OCI-LY7 (cell line): ENCODE measurements around the gene RPS6KA3. TPM values are rescaled to one million over a fixed set of nuclear protein-coding genes. Genes with fewer than 3 reads are reported as not detected.

ENCODE experiments used
- BruUV-seq: library from RNA; stranded (reverse); fragments of 400-500 nt; replicated peaks from 2 replicates; lab custom pipeline; 2021; lab: Mats Ljungman, UMichigan
- CTCF ChIA-PET: fragments of 300-600 bp; sonication (Branson Sonifier 250); formaldehyde crosslinking; loops from one replicate; lab custom pipeline; 2022; ENCODE audit warnings: antibody characterized with exemption; ENCODE audit not compliant: unreplicated experiment; lab: Charles Lee
- POLR2A ChIA-PET: fragments of 300-600 bp; sonication (Branson Sonifier 250); formaldehyde crosslinking; loops from one replicate; lab custom pipeline; 2022; ENCODE audit warnings: antibody characterized with exemption; lab: Charles Lee
- DNase-seq: peaks from one replicate; pipeline ENCODE4 v3.0.0-alpha.2; 2015; ENCODE audit warnings: low spot score
- H2AFZ ChIP-seq: fragments of 200-600 bp; sonication (generic), shearing (Covaris generic); 2 replicates; pipeline ENCODE4 v1.6.1; 2014; ENCODE audit warnings: mild to moderate bottlenecking, antibody characterized with exemption, low read length, moderate library complexity
- H3K27ac ChIP-seq: fragments of 200-600 bp; sonication (generic); 2 replicates; pipeline ENCODE4 v1.5.1; 2014; ENCODE audit warnings: mixed run types, low read depth, mild to moderate bottlenecking, moderate library complexity, low read length, inconsistent platforms; ENCODE audit not compliant: poor library complexity, severe bottlenecking
- H3K36me3 ChIP-seq: fragments of 200-600 bp; sonication (generic); 2 replicates; pipeline ENCODE4 v1.6.1; 2014; ENCODE audit warnings: mild to moderate bottlenecking, antibody characterized with exemption, low read length, moderate library complexity, mixed read lengths; ENCODE audit not compliant: insufficient read depth
- H3K4me1 ChIP-seq: fragments of 200-600 bp; sonication (generic); 2 replicates; pipeline ENCODE4 v1.5.1; 2014; ENCODE audit warnings: mild to moderate bottlenecking, low read length; ENCODE audit not compliant: insufficient read depth, poor library complexity, severe bottlenecking
- H3K4me2 ChIP-seq: fragments of 200-600 bp; sonication (generic); 2 replicates; pipeline ENCODE4 v1.6.1; 2014; ENCODE audit warnings: mild to moderate bottlenecking, low read length
- H3K4me3 ChIP-seq: fragments of 200-600 bp; sonication (generic); 2 replicates; pipeline ENCODE4 v1.5.1; 2014; ENCODE audit warnings: mild to moderate bottlenecking, low read depth, low read length; ENCODE audit not compliant: poor library complexity, severe bottlenecking
- H3K79me2 ChIP-seq: fragments of 200-600 bp; sonication (generic); 2 replicates; pipeline ENCODE4 v1.6.1; 2016; ENCODE audit warnings: low read depth, mild to moderate bottlenecking, low read length, moderate library complexity, mixed read lengths; ENCODE audit not compliant: insufficient read depth
- H3K9me2 ChIP-seq: fragments of 200-600 bp; sonication (generic); 2 replicates; pipeline ENCODE4 v1.6.1; 2016; ENCODE audit warnings: mild to moderate bottlenecking, low read length, mixed read lengths; ENCODE audit not compliant: insufficient read depth
- H3K9me3 ChIP-seq: fragments of 200-600 bp; sonication (generic); 2 replicates; pipeline ENCODE4 v1.6.1; 2014; ENCODE audit warnings: mild to moderate bottlenecking, mixed run types, low read length, mixed read lengths
- H4K20me1 ChIP-seq: fragments of 200-600 bp; sonication (generic); 2 replicates; pipeline ENCODE4 v1.6.1; 2014; ENCODE audit warnings: mild to moderate bottlenecking, antibody characterized with exemption, low read length, moderate library complexity, mixed read lengths; ENCODE audit not compliant: insufficient read depth
- EZH2phosphoT487 ChIP-seq: fragments of 200-600 bp; sonication (generic); IDR thresholded peaks from 2 replicates; pipeline ENCODE4 v1.6.1; 2018; ENCODE audit warnings: low read depth, borderline replicate concordance, mild to moderate bottlenecking, mixed run types, antibody characterized with exemption, low read length, moderate library complexity, mixed read lengths
- intact Hi-C: fragments of 100-400 bp; cut with micrococcal nuclease; formaldehyde crosslinking; loops from one replicate; pipeline ENCODE4 v1.10.0; 2022; ENCODE audit not compliant: unreplicated experiment
- total RNA-seq, 2 experiments: library from RNA; depleted of rRNA in 1 of 2; stranded (reverse); fragments of >200 nt in 1 of 2; shearing (Covaris generic) in 1 of 2; gene quantifications; 2 replicates each; pipeline ENCODE4 v1.2.3, GENCODE V29; 2014 to 2022
- TF ChIP-seq, protein P1 (sequence below): fragments of 200-600 bp; sonication (generic); conservative IDR thresholded peaks from 2 replicates; pipeline ENCODE4 v1.5.1; 2014; ENCODE audit warnings: mild to moderate bottlenecking, antibody characterized with exemption, low read length, moderate library complexity, mixed read lengths

RPS6KA3 gene
- total RNA-seq, 2 experiments from 2014 or later = 21.6 to 35.4 TPM

DNA sequence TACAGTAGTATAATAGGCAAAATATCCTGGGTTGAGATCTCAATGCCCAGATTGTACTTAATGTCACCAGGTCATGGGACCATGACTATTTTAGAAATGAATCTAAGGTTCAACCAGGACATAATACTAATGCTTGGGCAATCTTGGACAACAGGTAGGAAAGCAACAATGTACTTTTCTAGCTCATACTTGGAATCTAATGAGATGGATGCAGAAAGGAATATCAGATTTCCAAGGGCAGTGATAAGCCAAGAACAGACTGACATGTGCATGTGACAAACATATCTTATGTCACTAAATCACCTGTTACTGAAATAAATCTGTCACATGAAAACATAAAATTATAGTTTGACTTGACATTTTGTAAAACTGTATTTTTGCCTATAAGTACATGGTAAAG, 51.1 kb downstream of the RPS6KA3 start:
- Histone ChIP-seq H3K4me2 (no peak overlapping the region), H3K4me1 (no peaks in the 10 kb centered on the region), H2AFZ (no peak overlapping the region), H3K79me2 (peaks cover 2% of the 10 kb centered on the region; the same call in 1 of the 2 replicates), H3K9me3 (no peaks in the 10 kb centered on the region), H3K27ac (no peak overlapping the region), H3K9me2 (no peaks in the 10 kb centered on the region), H3K4me3 (no peak overlapping the region), H4K20me1 (no peaks in the 10 kb centered on the region), H3K36me3 (no peaks in the 10 kb centered on the region; the same call in 1 of the 2 replicates)
- TF ChIP-seq EZH2phosphoT487 = no peak
- TF ChIP-seq, protein P1, sequence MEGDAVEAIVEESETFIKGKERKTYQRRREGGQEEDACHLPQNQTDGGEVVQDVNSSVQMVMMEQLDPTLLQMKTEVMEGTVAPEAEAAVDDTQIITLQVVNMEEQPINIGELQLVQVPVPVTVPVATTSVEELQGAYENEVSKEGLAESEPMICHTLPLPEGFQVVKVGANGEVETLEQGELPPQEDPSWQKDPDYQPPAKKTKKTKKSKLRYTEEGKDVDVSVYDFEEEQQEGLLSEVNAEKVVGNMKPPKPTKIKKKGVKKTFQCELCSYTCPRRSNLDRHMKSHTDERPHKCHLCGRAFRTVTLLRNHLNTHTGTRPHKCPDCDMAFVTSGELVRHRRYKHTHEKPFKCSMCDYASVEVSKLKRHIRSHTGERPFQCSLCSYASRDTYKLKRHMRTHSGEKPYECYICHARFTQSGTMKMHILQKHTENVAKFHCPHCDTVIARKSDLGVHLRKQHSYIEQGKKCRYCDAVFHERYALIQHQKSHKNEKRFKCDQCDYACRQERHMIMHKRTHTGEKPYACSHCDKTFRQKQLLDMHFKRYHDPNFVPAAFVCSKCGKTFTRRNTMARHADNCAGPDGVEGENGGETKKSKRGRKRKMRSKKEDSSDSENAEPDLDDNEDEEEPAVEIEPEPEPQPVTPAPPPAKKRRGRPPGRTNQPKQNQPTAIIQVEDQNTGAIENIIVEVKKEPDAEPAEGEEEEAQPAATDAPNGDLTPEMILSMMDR = no peak
- intact Hi-C loops = no loop called here
- BruUV-seq = no TSS peak
- no peak for DNase-seq
- ChIA-PET CTCF (no interaction called here), POLR2A (no interaction called here)

DNA sequence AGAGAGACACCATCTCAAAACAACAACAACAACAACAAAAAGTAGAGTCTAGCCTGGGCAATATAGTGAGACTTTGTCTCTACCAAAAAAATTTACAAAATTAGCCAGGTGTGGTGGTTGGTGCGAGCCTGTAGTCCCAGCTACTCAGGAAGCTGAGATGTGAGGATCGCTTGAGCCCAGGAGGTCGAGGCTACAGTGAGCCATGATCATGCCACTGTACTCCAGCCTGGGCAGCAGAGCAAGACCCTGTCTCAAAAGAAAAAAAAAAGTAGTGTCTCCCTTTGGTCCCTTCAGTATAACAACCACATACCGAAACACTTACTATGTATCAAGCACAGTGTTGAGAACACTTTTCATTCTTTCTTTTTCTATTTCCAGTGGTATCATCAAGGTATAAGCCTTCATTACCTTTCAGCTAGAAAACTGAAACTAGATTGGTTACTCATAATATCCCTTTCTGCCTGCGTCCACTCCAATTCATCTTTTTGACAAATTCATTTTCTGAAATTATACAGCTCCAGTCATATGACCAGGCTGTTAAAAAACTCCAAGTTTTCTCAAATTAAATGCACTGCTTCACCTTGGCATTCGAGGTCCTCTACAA, 54.1 kb downstream of the RPS6KA3 start:
- Histone ChIP-seq H3K9me2 (no peaks in the 10 kb centered on the region), H3K27ac (no peak overlapping the region), H4K20me1 (no peaks in the 10 kb centered on the region), H3K79me2 (peaks cover 3% of the 10 kb centered on the region; the same call in 1 of the 2 replicates), H3K4me2 (no peak overlapping the region), H3K9me3 (no peaks in the 10 kb centered on the region), H3K4me1 (no peaks in the 10 kb centered on the region), H2AFZ (no peak overlapping the region), H3K36me3 (peaks cover 10% of the 10 kb centered on the region), H3K4me3 (no peak overlapping the region)
- intact Hi-C loops = no loop called here
- no peak for TF ChIP-seq EZH2phosphoT487
- TF ChIP-seq, protein P1 = no peak
- DNase-seq = no peak
- ChIA-PET POLR2A (interaction anchor here (0.6 kb wide), 1 partner anchor 202 kb away, joined by 3 read pairs; no protein-coding TSS in a partner anchor), CTCF (no interaction called here)
- no TSS peak for BruUV-seq

- Histone ChIP-seq H3K9me2 (no peaks in the 10 kb centered on the region), H3K4me3 (no peak overlapping the region), H2AFZ (no peak overlapping the region), H4K20me1 (no peaks in the 10 kb centered on the region), H3K4me1 (no peaks in the 10 kb centered on the region), H3K27ac (no peak overlapping the region), H3K4me2 (no peak overlapping the region), H3K9me3 (no peaks in the 10 kb centered on the region), H3K36me3 (peaks cover 17% of the 10 kb centered on the region), H3K79me2 (peaks cover 3% of the 10 kb centered on the region; the same call in 1 of the 2 replicates)
- BruUV-seq = no TSS peak
- DNase-seq = no peak
- CTCF ChIA-PET = no interaction called here
- POLR2A ChIA-PET = no interaction called here
- TF ChIP-seq EZH2phosphoT487 = no peak
- TF ChIP-seq, protein P1 = no peak
- intact Hi-C loops = no loop called here
Measured at GRCh38 chrX:20211261-20211786, 55.4 kb downstream of the RPS6KA3 start.
